Natural killer cell (primary cell): Measurements from ENCODE around the gene SDR42E2. TPM values are rescaled to one million over a fixed set of nuclear protein-coding genes. Genes with fewer than 3 reads are reported as not detected.

Experiments
- ATAC-seq, 3 donors: fragments of 150-1000 bp in 2 of 3; fragments of 200-7000 bp in 1 of 3; cut with Tn5 transposase; 1 replicate in 1 of 3; 2 replicates in 2 of 3; pipeline ENCODE4 v1.10.0; 2021; ENCODE audit warnings: mild to moderate bottlenecking in 2 of 3, moderate library complexity in 2 of 3
- DNase-seq, 2 donors: peaks; one replicate each; pipeline versions ENCODE4 v3.0.0 to v3.0.0-alpha.2; 2013 to 2021; ENCODE audit warnings: mixed read lengths in 1 of 2
- H3K27ac ChIP-seq: one replicate; pipeline ENCODE4 v1.5.1; 2013; ENCODE audit warnings: mild to moderate bottlenecking, low read length
- H3K27me3 ChIP-seq: one replicate; pipeline ENCODE4 v1.6.1; 2013; ENCODE audit warnings: low read length; ENCODE audit not compliant: control insufficient read depth, insufficient read depth
- H3K36me3 ChIP-seq: one replicate; pipeline ENCODE4 v1.6.1; 2013; ENCODE audit warnings: low read length; ENCODE audit not compliant: control insufficient read depth, insufficient read depth
- H3K4me1 ChIP-seq: one replicate; pipeline ENCODE4 v1.6.1; 2013; ENCODE audit warnings: low read length; ENCODE audit not compliant: control insufficient read depth, insufficient read depth
- H3K4me3 ChIP-seq: one replicate; pipeline ENCODE4 v1.5.1; 2013; ENCODE audit warnings: low read length
- H3K9me3 ChIP-seq: one replicate; pipeline ENCODE4 v1.6.1; 2013; ENCODE audit warnings: low read length; ENCODE audit not compliant: control insufficient read depth, insufficient read depth
- H3K27ac Mint-ChIP-seq, 2 donors: one replicate each; pipeline ENCODE4 v1.8.0; 2022; ENCODE audit warnings: mild to moderate bottlenecking in 2 of 2, mixed read lengths in 2 of 2, moderate library complexity in 1 of 2
- H3K27me3 Mint-ChIP-seq, 2 donors: one replicate each; pipeline ENCODE4 v1.8.0; 2022; ENCODE audit warnings: low read depth in 2 of 2, mixed read lengths in 2 of 2
- H3K36me3 Mint-ChIP-seq: one replicate; pipeline ENCODE4 v1.8.0; 2022; ENCODE audit warnings: mixed read lengths
- H3K4me1 Mint-ChIP-seq, 2 donors: one replicate each; pipeline ENCODE4 v1.8.0; 2022; ENCODE audit warnings: mixed read lengths in 2 of 2
- H3K4me3 Mint-ChIP-seq: one replicate; pipeline ENCODE4 v1.8.0; 2022; ENCODE audit warnings: mild to moderate bottlenecking, moderate library complexity, mixed read lengths
- H3K9me3 Mint-ChIP-seq, 2 donors: one replicate each; pipeline ENCODE4 v1.8.0; 2022; ENCODE audit warnings: mixed read lengths in 2 of 2
- CTCF ChIP-seq: fragments of 200-600 bp; IDR thresholded peaks from one replicate; pipeline ENCODE4 v1.8.0; 2022; ENCODE audit warnings: antibody characterized with exemption
- WGBS: methylation state at CpG from one replicate; pipeline ENCODE4 v1.1.7; 2013; ENCODE audit warnings: missing lambda C conversion rate; ENCODE audit not compliant: insufficient coverage; 5-methylcytosine and 5-hydroxymethylcytosine counted together
- intact Hi-C: fragments of 100-400 bp; cut with micrococcal nuclease; formaldehyde crosslinking; loops from one replicate; pipeline ENCODE4 v1.14.2; 2022
- total RNA-seq, 4 donors: library from RNA; stranded (reverse); fragments of 120-200 nt in 1 of 4; gene quantifications; one replicate each; pipeline versions ENCODE4 v1.2.3 to v1.2.4, GENCODE V29; 2013 to 2022

Gene SDR42E2
- total RNA-seq, 3 donors from 2014 or later (not counting 1 experiment from before 2014, with no cell fraction given) = 0.92 to 1.9 (median 0.93) TPM

GRCh38 chr16:22183335-22183734, 21.0 kb downstream of the SDR42E2 start:
- Mint-ChIP-seq H3K4me1 (peaks cover 5% of the 10 kb centered on the region in 2 donors), H3K4me3 (no peak overlapping the region), H3K36me3 (no peaks in the 10 kb centered on the region), H3K27ac (no peak overlapping the region), H3K27me3 (peaks cover 0 to 3% of the 10 kb centered on the region in 2 donors), H3K9me3 (no peaks in the 10 kb centered on the region)
- Histone ChIP-seq H3K4me1 (peaks cover 3% of the 10 kb centered on the region), H3K27ac (no peak overlapping the region), H3K36me3 (no peaks in the 10 kb centered on the region), H3K27me3 (no peaks in the 10 kb centered on the region), H3K4me3 (no peak overlapping the region), H3K9me3 (no peaks in the 10 kb centered on the region)
- TF ChIP-seq CTCF = no peak
- WGBS = 93% methylated on average over 5 of the region's 5 CpGs
- DNase-seq = no peak
- no peak for ATAC-seq
- intact Hi-C loops = no loop called here

GRCh38 chr16:22183901-22184614, 21.8 kb downstream of the SDR42E2 start:
- ATAC-seq = no peak
- WGBS = 83% methylated on average over 10 of the region's 11 CpGs
- Histone ChIP-seq H3K4me1 (peaks cover 11% of the 10 kb centered on the region), H3K27ac (no peak overlapping the region), H3K36me3 (no peaks in the 10 kb centered on the region), H3K9me3 (no peaks in the 10 kb centered on the region), H3K4me3 (no peak overlapping the region), H3K27me3 (no peaks in the 10 kb centered on the region)
- Mint-ChIP-seq H3K9me3 (no peaks in the 10 kb centered on the region), H3K36me3 (no peaks in the 10 kb centered on the region), H3K27ac (no peak overlapping the region), H3K4me3 (no peak overlapping the region), H3K4me1 (peaks cover 12% of the 10 kb centered on the region in 2 donors), H3K27me3 (peaks cover 0 to 3% of the 10 kb centered on the region in 2 donors)
- intact Hi-C loops = no loop called here
- peak in 1 of 2 donors; percentile 59 for DNase-seq
- TF ChIP-seq CTCF = no peak

DNA sequence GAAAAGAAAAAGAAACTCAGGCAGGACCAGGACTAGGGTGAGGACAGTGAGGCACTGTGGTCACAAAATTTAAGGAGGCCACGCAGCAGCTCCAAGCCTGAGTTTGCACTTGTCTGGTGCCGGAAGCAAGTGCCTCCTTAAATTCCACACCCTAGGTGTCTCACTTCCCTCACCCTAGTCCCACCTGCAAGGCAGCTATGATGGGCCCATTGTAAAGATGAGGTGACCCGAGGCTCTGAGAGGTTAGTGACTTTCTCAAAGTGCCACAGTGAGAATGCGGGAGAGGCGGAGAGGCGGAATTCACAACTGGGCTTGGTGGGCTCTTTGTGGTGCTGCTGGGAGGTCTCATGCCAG, 22.3 kb downstream of the SDR42E2 start:
- ATAC-seq (no peak), DNase-seq (no peak)
- H3K4me3 Mint-ChIP-seq = no peak overlapping the region
- Histone ChIP-seq H3K4me3 (no peak overlapping the region), H3K4me1 (peaks cover 16% of the 10 kb centered on the region), H3K9me3 (no peaks in the 10 kb centered on the region), H3K36me3 (no peaks in the 10 kb centered on the region), H3K27ac (no peak overlapping the region), H3K27me3 (no peaks in the 10 kb centered on the region)
- H3K36me3 Mint-ChIP-seq = no peaks in the 10 kb centered on the region
- no peaks in the 10 kb centered on the region for H3K9me3 Mint-ChIP-seq
- TF ChIP-seq CTCF = no peak
- WGBS = 97% methylated on average over 6 of the region's 6 CpGs
- peaks cover 0 to 3% of the 10 kb centered on the region in 2 donors for H3K27me3 Mint-ChIP-seq
- intact Hi-C loops = no loop called here
- no peak overlapping the region for H3K27ac Mint-ChIP-seq
- peaks cover 17% of the 10 kb centered on the region in 2 donors for H3K4me1 Mint-ChIP-seq

DNA sequence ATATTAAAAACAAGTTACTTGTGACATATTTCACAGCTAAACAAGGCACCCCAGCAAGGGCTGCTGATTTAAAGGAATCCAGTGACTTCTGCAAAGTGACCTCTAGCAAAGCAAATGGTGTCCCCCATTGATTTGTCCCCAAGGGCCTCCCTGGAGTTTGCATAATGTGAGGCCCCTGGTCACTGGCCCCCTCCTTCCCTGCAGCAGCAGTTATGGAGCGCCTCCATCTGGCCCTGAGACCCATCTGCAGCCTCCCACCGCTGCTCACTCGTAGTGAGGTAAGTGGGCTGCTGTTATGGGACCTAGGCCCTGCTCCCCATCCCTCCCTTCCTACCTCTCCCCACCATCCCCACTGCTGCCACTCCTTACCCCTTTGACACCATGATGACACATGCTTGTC, 24.2 kb downstream of the SDR42E2 start:
- Mint-ChIP-seq H3K4me3 (no peak overlapping the region), H3K27me3 (no peaks in the 10 kb centered on the region), H3K36me3 (no peaks in the 10 kb centered on the region), H3K9me3 (no peaks in the 10 kb centered on the region), H3K4me1 (peaks cover 26 to 36% of the 10 kb centered on the region in 2 donors), H3K27ac (no peak overlapping the region)
- Histone ChIP-seq H3K36me3 (no peaks in the 10 kb centered on the region), H3K27me3 (no peaks in the 10 kb centered on the region), H3K9me3 (no peaks in the 10 kb centered on the region), H3K4me1 (peaks cover 23% of the 10 kb centered on the region), H3K4me3 (no peak overlapping the region), H3K27ac (no peak overlapping the region)
- DNase-seq = no peak
- TF ChIP-seq CTCF = no peak
- WGBS = 93% methylated on average over 3 of the region's 3 CpGs
- intact Hi-C loops = no loop called here
- ATAC-seq = no peak
